HCT116 (cell line): Measurements from ENCODE around the gene AACS. TPM values are rescaled to one million over a fixed set of nuclear protein-coding genes. Genes with fewer than 3 reads are reported as not detected.

Experiments used
- ATAC-seq: fragments of 200-7000 bp; cut with Tn5 transposase; 2 replicates; pipeline ENCODE4 v1.9.1; 2020; ENCODE audit warnings: mild to moderate bottlenecking, moderate library complexity
- BruUV-seq: library from RNA; stranded (reverse); fragments of 400-500 nt; replicated peaks from 2 replicates; lab custom pipeline; 2021; lab: Mats Ljungman, UMichigan
- CTCF ChIA-PET: fragments of 300-600 bp; sonication (Branson Sonifier 250); formaldehyde crosslinking; loops from one replicate; lab custom pipeline; 2021; ENCODE audit warnings: antibody characterized with exemption; lab: Charles Lee
- POLR2A ChIA-PET: fragments of 300-600, 350-600 bp; sonication (Branson Sonifier 250); formaldehyde crosslinking; loops from one replicate; lab custom pipeline; 2021; ENCODE audit warnings: antibody characterized with exemption; lab: Charles Lee
- RAD21 ChIA-PET, 2 experiments: fragments of 300-600 bp; sonication (Branson Sonifier 250); formaldehyde crosslinking; loops; one replicate each; lab custom pipeline; 2023; ENCODE audit warnings: low total read pairs in 2 of 2; ENCODE audit not compliant: uncharacterized antibody in 2 of 2, unreplicated experiment in 2 of 2, low non-redundant PET in 1 of 2; lab: Charles Lee
- DNase-seq: peaks from one replicate; pipeline ENCODE4 v3.0.0-alpha.2; 2010; ENCODE audit warnings: low read depth, low spot score
- H2AFZ ChIP-seq: fragments of 200-600 bp; shearing (Covaris generic), sonication (generic); 2 replicates; pipeline ENCODE4 v1.6.1; 2017; ENCODE audit warnings: low read depth, mixed run types, mixed read lengths, antibody characterized with exemption, low read length; ENCODE audit not compliant: poor library complexity, severe bottlenecking
- H3K27ac ChIP-seq: 2 replicates; pipeline ENCODE4 v1.5.1; 2012; ENCODE audit warnings: low read depth, low read length
- H3K27me3 ChIP-seq: fragments of 200-600 bp; sonication (generic); 2 replicates; pipeline ENCODE4 v1.6.1; 2016; ENCODE audit warnings: mixed run types, low read length, mixed read lengths; ENCODE audit not compliant: insufficient read depth
- H3K36me3 ChIP-seq, 2 experiments: fragments of 200-500 bp in 1 of 2; fragments of 200-600 bp in 1 of 2; sonication (Bioruptor generic) in 1 of 2; sonication (generic) in 1 of 2; 2 replicates each; pipeline versions ENCODE4 v1.5.1 to v1.6.1; 2014 to 2016; ENCODE audit warnings: low read length in 2 of 2, inconsistent platforms in 1 of 2, mixed read lengths in 1 of 2, mixed run types in 1 of 2; ENCODE audit not compliant: insufficient read depth in 2 of 2, control insufficient read depth in 1 of 2
- H3K4me1 ChIP-seq, 2 experiments: fragments of 200-600 bp in 1 of 2; sonication (generic) in 1 of 2; 2 replicates each; pipeline versions ENCODE4 v1.5.1 to v1.6.1; 2012 to 2017; ENCODE audit warnings: low read length in 2 of 2, inconsistent platforms in 1 of 2, mild to moderate bottlenecking in 1 of 2, mixed read lengths in 1 of 2, mixed run types in 1 of 2, moderate library complexity in 1 of 2; ENCODE audit not compliant: insufficient read depth in 2 of 2, control insufficient read depth in 1 of 2
- H3K4me2 ChIP-seq: fragments of 200-600 bp; sonication (generic); 2 replicates; pipeline ENCODE4 v1.6.1; 2017; ENCODE audit warnings: mixed run types, low read length, mixed read lengths
- H3K4me3 ChIP-seq, 2 experiments: fragments of 200-600 bp in 1 of 2; sonication (generic) in 1 of 2; replicated peaks in 1 of 2; 2 replicates each; pipeline ENCODE4 v1.5.1; 2011 to 2016; ENCODE audit warnings: low read length in 2 of 2, control low read depth in 1 of 2, low read depth in 1 of 2, mild to moderate bottlenecking in 1 of 2, mixed read lengths in 1 of 2, mixed run types in 1 of 2
- H3K79me2 ChIP-seq: fragments of 200-600 bp; sonication (generic); 2 replicates; pipeline ENCODE4 v1.6.1; 2017; ENCODE audit warnings: mild to moderate bottlenecking, mixed run types, low read length, moderate library complexity, mixed read lengths; ENCODE audit not compliant: insufficient read depth
- H3K9ac ChIP-seq: fragments of 200-600 bp; sonication (generic); 2 replicates; pipeline ENCODE4 v1.6.1; 2016; ENCODE audit warnings: low read length, mixed read lengths
- H3K9me2 ChIP-seq: fragments of 200-600 bp; sonication (generic), shearing (Covaris generic); 2 replicates; pipeline ENCODE4 v1.6.1; 2017; ENCODE audit warnings: mixed run types, mild to moderate bottlenecking, moderate library complexity; ENCODE audit not compliant: insufficient read depth
- H3K9me3 ChIP-seq, 2 experiments: fragments of 200-500 bp in 1 of 2; fragments of 200-600 bp in 1 of 2; sonication (Bioruptor generic) in 1 of 2; sonication (generic) in 1 of 2; 2 replicates each; pipeline ENCODE4 v1.6.1; 2014 to 2017; ENCODE audit warnings: low read length in 2 of 2, mixed read lengths in 2 of 2, inconsistent platforms in 1 of 2, low read depth in 1 of 2, mild to moderate bottlenecking in 1 of 2, mixed run types in 1 of 2, moderate library complexity in 1 of 2; ENCODE audit not compliant: control insufficient read depth in 1 of 2, insufficient read depth in 1 of 2
- H4K20me1 ChIP-seq: fragments of 200-600 bp; sonication (generic), shearing (Covaris generic); 2 replicates; pipeline ENCODE4 v1.6.1; 2017; ENCODE audit warnings: mixed run types, mild to moderate bottlenecking, moderate library complexity; ENCODE audit not compliant: insufficient read depth
- CBX3 ChIP-seq: IDR thresholded peaks from 2 replicates; pipeline ENCODE4 v1.6.1; 2012; ENCODE audit warnings: low read depth
- EGR1 ChIP-seq: IDR thresholded peaks from 2 replicates; pipeline ENCODE4 v1.6.1; 2012; ENCODE audit warnings: low read depth
- ELF1 ChIP-seq: IDR thresholded peaks from 2 replicates; pipeline ENCODE4 v1.6.1; 2012; ENCODE audit warnings: low read depth, borderline replicate concordance
- EZH2 ChIP-seq: fragments of 200-600 bp; sonication (generic); IDR thresholded peaks from 2 replicates; pipeline ENCODE4 v1.6.1; 2017; ENCODE audit warnings: antibody characterized with exemption, mixed run types
- JUND ChIP-seq: IDR thresholded peaks from 2 replicates; pipeline ENCODE4 v1.6.1; 2012
- POLR2A ChIP-seq: IDR thresholded peaks from 2 replicates; pipeline ENCODE4 v1.7.0; 2011; ENCODE audit warnings: borderline replicate concordance; ENCODE audit not compliant: insufficient read depth, insufficient read length; ENCODE audit errors: extremely low read depth
- SIN3A ChIP-seq: IDR thresholded peaks from 2 replicates; pipeline ENCODE4 v1.6.1; 2012; ENCODE audit warnings: low read depth
- SRF ChIP-seq: IDR thresholded peaks from 2 replicates; pipeline ENCODE4 v1.6.1; 2012; ENCODE audit warnings: low read depth
- TCF7L2 ChIP-seq: IDR thresholded peaks from 2 replicates; pipeline ENCODE4 v1.7.0; 2011; ENCODE audit warnings: borderline replicate concordance, inconsistent platforms; ENCODE audit not compliant: insufficient read depth, insufficient read length; ENCODE audit errors: extremely low read depth
- YY1 ChIP-seq: IDR thresholded peaks from 2 replicates; pipeline ENCODE4 v1.6.1; 2011; ENCODE audit warnings: low read length, low read depth, moderate library complexity, mild to moderate bottlenecking; ENCODE audit not compliant: insufficient replicate concordance; ENCODE audit errors: extremely low read depth
- ZNF274 ChIP-seq: fragments of 200-500 bp; sonication (Bioruptor generic); IDR thresholded peaks from 2 replicates; pipeline ENCODE4 v1.6.1; 2014; ENCODE audit warnings: mild to moderate bottlenecking, low read depth, low read length, inconsistent platforms
- intact Hi-C: fragments of 100-400 bp; cut with micrococcal nuclease; formaldehyde crosslinking; loops from 2 replicates; pipeline ENCODE4 v1.10.0; 2022
- total RNA-seq: library from RNA; stranded (reverse); gene quantifications from one replicate; pipeline ENCODE4 v1.2.1, GENCODE V29; 2021; ENCODE audit not compliant: unreplicated experiment
- TF ChIP-seq, protein P1 (sequence below): IDR thresholded peaks from 2 replicates; pipeline ENCODE4 v1.6.1; 2011; ENCODE audit warnings: mild to moderate bottlenecking, low read length, moderate library complexity; ENCODE audit not compliant: insufficient replicate concordance; ENCODE audit errors: extremely low read depth
- TF ChIP-seq, protein P2 (sequence below): IDR thresholded peaks from 2 replicates; pipeline ENCODE4 v1.6.1; 2012
- TF ChIP-seq, protein P3 (sequence below): IDR thresholded peaks from 2 replicates; pipeline ENCODE4 v1.6.1; 2012; ENCODE audit warnings: low read depth
- TF ChIP-seq, protein P4 (sequence below), 3 experiments: fragments of 200-600 bp in 1 of 3; sonication (generic) in 1 of 3; IDR thresholded peaks in 2 of 3; conservative IDR thresholded peaks in 1 of 3; 2 replicates each; pipeline ENCODE4 v1.5.1; 2012 to 2017; ENCODE audit warnings: low read depth in 2 of 3, low read length in 2 of 3, antibody characterized with exemption in 1 of 3, borderline replicate concordance in 1 of 3, control low read depth in 1 of 3, mild to moderate bottlenecking in 1 of 3, mixed read lengths in 1 of 3, mixed run types in 1 of 3, moderate library complexity in 1 of 3; ENCODE audit not compliant: insufficient read depth in 1 of 3

The AACS gene
- total RNA-seq, 1 experiment from 2014 or later: 16.0 TPM

GRCh38 chr12:125083072-125083471 lies 17.8 kb downstream of the AACS start:
- Histone ChIP-seq H3K79me2 (no peaks in the 10 kb centered on the region), H3K9me3 (no peaks in the 10 kb centered on the region), H2AFZ (no peak overlapping the region), H4K20me1 (no peaks in the 10 kb centered on the region), H3K4me2 (no peak overlapping the region), H3K27me3 (no peaks in the 10 kb centered on the region), H3K9me2 (no peaks in the 10 kb centered on the region), H3K4me1 (no peaks in the 10 kb centered on the region), H3K27ac (no peak overlapping the region), H3K4me3 (no peak overlapping the region)
- intact Hi-C loops: no loop called here
- no peak for DNase-seq
- no TSS peak for BruUV-seq
- RAD21 ChIA-PET: no interaction called here
- no peak for TF ChIP-seq CBX3
- TF ChIP-seq, protein P1, sequence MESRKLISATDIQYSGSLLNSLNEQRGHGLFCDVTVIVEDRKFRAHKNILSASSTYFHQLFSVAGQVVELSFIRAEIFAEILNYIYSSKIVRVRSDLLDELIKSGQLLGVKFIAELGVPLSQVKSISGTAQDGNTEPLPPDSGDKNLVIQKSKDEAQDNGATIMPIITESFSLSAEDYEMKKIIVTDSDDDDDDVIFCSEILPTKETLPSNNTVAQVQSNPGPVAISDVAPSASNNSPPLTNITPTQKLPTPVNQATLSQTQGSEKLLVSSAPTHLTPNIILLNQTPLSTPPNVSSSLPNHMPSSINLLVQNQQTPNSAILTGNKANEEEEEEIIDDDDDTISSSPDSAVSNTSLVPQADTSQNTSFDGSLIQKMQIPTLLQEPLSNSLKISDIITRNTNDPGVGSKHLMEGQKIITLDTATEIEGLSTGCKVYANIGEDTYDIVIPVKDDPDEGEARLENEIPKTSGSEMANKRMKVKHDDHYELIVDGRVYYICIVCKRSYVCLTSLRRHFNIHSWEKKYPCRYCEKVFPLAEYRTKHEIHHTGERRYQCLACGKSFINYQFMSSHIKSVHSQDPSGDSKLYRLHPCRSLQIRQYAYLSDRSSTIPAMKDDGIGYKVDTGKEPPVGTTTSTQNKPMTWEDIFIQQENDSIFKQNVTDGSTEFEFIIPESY: no peak
- TF ChIP-seq SIN3A: no peak
- no peak for TF ChIP-seq EGR1
- no peak for TF ChIP-seq ELF1
- TF ChIP-seq, protein P2, sequence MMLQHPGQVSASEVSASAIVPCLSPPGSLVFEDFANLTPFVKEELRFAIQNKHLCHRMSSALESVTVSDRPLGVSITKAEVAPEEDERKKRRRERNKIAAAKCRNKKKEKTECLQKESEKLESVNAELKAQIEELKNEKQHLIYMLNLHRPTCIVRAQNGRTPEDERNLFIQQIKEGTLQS: no peak
- TF ChIP-seq POLR2A: no peak
- TF ChIP-seq EZH2: no peak
- TF ChIP-seq ZNF274: no peak
- no peak for TF ChIP-seq SRF
- TF ChIP-seq, protein P3, sequence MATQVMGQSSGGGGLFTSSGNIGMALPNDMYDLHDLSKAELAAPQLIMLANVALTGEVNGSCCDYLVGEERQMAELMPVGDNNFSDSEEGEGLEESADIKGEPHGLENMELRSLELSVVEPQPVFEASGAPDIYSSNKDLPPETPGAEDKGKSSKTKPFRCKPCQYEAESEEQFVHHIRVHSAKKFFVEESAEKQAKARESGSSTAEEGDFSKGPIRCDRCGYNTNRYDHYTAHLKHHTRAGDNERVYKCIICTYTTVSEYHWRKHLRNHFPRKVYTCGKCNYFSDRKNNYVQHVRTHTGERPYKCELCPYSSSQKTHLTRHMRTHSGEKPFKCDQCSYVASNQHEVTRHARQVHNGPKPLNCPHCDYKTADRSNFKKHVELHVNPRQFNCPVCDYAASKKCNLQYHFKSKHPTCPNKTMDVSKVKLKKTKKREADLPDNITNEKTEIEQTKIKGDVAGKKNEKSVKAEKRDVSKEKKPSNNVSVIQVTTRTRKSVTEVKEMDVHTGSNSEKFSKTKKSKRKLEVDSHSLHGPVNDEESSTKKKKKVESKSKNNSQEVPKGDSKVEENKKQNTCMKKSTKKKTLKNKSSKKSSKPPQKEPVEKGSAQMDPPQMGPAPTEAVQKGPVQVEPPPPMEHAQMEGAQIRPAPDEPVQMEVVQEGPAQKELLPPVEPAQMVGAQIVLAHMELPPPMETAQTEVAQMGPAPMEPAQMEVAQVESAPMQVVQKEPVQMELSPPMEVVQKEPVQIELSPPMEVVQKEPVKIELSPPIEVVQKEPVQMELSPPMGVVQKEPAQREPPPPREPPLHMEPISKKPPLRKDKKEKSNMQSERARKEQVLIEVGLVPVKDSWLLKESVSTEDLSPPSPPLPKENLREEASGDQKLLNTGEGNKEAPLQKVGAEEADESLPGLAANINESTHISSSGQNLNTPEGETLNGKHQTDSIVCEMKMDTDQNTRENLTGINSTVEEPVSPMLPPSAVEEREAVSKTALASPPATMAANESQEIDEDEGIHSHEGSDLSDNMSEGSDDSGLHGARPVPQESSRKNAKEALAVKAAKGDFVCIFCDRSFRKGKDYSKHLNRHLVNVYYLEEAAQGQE: no peak
- TF ChIP-seq YY1: no peak
- TF ChIP-seq, protein P4, sequence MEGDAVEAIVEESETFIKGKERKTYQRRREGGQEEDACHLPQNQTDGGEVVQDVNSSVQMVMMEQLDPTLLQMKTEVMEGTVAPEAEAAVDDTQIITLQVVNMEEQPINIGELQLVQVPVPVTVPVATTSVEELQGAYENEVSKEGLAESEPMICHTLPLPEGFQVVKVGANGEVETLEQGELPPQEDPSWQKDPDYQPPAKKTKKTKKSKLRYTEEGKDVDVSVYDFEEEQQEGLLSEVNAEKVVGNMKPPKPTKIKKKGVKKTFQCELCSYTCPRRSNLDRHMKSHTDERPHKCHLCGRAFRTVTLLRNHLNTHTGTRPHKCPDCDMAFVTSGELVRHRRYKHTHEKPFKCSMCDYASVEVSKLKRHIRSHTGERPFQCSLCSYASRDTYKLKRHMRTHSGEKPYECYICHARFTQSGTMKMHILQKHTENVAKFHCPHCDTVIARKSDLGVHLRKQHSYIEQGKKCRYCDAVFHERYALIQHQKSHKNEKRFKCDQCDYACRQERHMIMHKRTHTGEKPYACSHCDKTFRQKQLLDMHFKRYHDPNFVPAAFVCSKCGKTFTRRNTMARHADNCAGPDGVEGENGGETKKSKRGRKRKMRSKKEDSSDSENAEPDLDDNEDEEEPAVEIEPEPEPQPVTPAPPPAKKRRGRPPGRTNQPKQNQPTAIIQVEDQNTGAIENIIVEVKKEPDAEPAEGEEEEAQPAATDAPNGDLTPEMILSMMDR (IDR thresholded peaks at IDR 0.05 in 2 of 3, conservative IDR thresholded peaks at IDR 0.05 in 1 of 3; ENCODE audit: borderline replicate concordance in 1 of 3, insufficient read depth in 1 of 3, low read depth in 2 of 3, low read length in 2 of 3): no peak
- TF ChIP-seq JUND: no peak
- no peak for TF ChIP-seq TCF7L2
- TF ChIP-seq, all 23 proteins: peak for 0
- peak; percentile 32; the same call in 1 of the 2 replicates for ATAC-seq
- POLR2A ChIA-PET: no interaction called here
- CTCF ChIA-PET: no interaction called here
- no peak overlapping the region for H3K9ac ChIP-seq
- H3K36me3 ChIP-seq: peaks cover 9 to 13% of the 10 kb centered on the region in 2 experiments; a peak in 3 of 4 replicates
